Activated CD8-positive, alpha-beta memory T cell treated with anti-CD3 and anti-CD28 coated beads, Interleukin-2, amount 10 ng/mL, durations not matched to agents 7 days and 5 days (primary cell): Measurements from ENCODE around the gene CPVL. TPM values are rescaled to one million over a fixed set of nuclear protein-coding genes. Genes with fewer than 3 reads are reported as not detected.

ENCODE experiments used
- ATAC-seq: fragments of 150-1000 bp; cut with Tn5 transposase; one replicate; pipeline ENCODE4 v1.10.0; 2021; ENCODE audit warnings: moderate library complexity
- CTCF ChIA-PET: fragments of 350-600 bp; sonication (Branson Sonifier 250); formaldehyde crosslinking; loops from one replicate; lab custom pipeline; 2021; ENCODE audit warnings: antibody characterized with exemption; lab: Charles Lee
- DNase-seq: peaks from one replicate; pipeline ENCODE4 v3.0.0-alpha.2; 2020
- H3K27ac Mint-ChIP-seq: one replicate; pipeline ENCODE4 v1.8.0; 2021; ENCODE audit warnings: mild to moderate bottlenecking, mixed read lengths
- H3K27me3 Mint-ChIP-seq: one replicate; pipeline ENCODE4 v1.8.0; 2021; ENCODE audit warnings: mixed read lengths
- H3K36me3 Mint-ChIP-seq: one replicate; pipeline ENCODE4 v1.8.0; 2021; ENCODE audit warnings: mild to moderate bottlenecking, mixed read lengths
- H3K4me1 Mint-ChIP-seq: one replicate; pipeline ENCODE4 v1.8.0; 2021; ENCODE audit warnings: mixed read lengths
- H3K4me3 Mint-ChIP-seq: one replicate; pipeline ENCODE4 v1.8.0; 2021; ENCODE audit warnings: mild to moderate bottlenecking, moderate library complexity, mixed read lengths
- H3K9me3 Mint-ChIP-seq: one replicate; pipeline ENCODE4 v1.8.0; 2022; ENCODE audit warnings: low read depth, mixed read lengths
- total RNA-seq, 2 experiments: library from RNA; stranded (reverse); gene quantifications; one replicate each; pipeline ENCODE4 v1.2.3, GENCODE V29; 2021

CPVL gene
- 1 to 10 TPM in 1 of 2 experiments, under 1 TPM in 1; 0.33 to 1.8 TPM for total RNA-seq

- peaks cover 28% of the 10 kb centered on the region for H3K4me1 Mint-ChIP-seq
- CTCF ChIA-PET = interaction anchor here (1.0 kb wide), 1 partner anchor 43 kb away, joined by 3 read pairs; no protein-coding TSS in a partner anchor
- no peaks in the 10 kb centered on the region for H3K36me3 Mint-ChIP-seq
- DNase-seq = no peak
- H3K27me3 Mint-ChIP-seq = peaks cover 49% of the 10 kb centered on the region
- no peaks in the 10 kb centered on the region for H3K9me3 Mint-ChIP-seq
- no peak within 1 kb of the TSS for H3K27ac Mint-ChIP-seq
- peak within 1 kb of the TSS; percentile 63 for H3K4me3 Mint-ChIP-seq
- ATAC-seq = peak; percentile 23
These were observed at the start of gene CPVL for GRCh38 chr7:29146057-29146706. Gene CPVL, minus strand, starts transcription at chr7:29146537. Its CDS starts 25,476 bp downstream, at chr7:29121061.

- H3K9me3 Mint-ChIP-seq = no peaks in the 10 kb centered on the region
- peak; percentile 79 for ATAC-seq
- CTCF ChIA-PET = interaction anchor here (0.7 to 1.7 kb wide), 4 partner anchors 12 to 214 kb away, joined by 3 to 7 read pairs (median 4); no protein-coding TSS in a partner anchor
- H3K27ac Mint-ChIP-seq = peak within 1 kb of the TSS; percentile 80
- H3K4me3 Mint-ChIP-seq = peak within 1 kb of the TSS; percentile 89
- H3K4me1 Mint-ChIP-seq = peaks cover 27% of the 10 kb centered on the region
- H3K27me3 Mint-ChIP-seq = peaks cover 66% of the 10 kb centered on the region
- peaks cover 2% of the 10 kb centered on the region for H3K36me3 Mint-ChIP-seq
- peak; percentile 75 for DNase-seq
These were observed 48.5 kb upstream of the CPVL start, which contains the start of gene CHN2 for GRCh38 chr7:29194594-29195427. Gene CHN2, plus strand, starts transcription at chr7:29194775.

- Mint-ChIP-seq H3K4me3 (peak overlapping the region; percentile 89), H3K27me3 (peaks cover 70% of the 10 kb centered on the region), H3K9me3 (no peaks in the 10 kb centered on the region), H3K4me1 (peaks cover 27% of the 10 kb centered on the region), H3K27ac (no peak overlapping the region), H3K36me3 (peaks cover 2% of the 10 kb centered on the region)
- DNase-seq (no peak), ATAC-seq (no peak)
- CTCF ChIA-PET = no interaction called here
These were observed 47.9 kb upstream of the CPVL start for GRCh38 chr7:29194206-29194593.

GRCh38 chr7:29193316-29194205 is 47.2 kb upstream of the CPVL start:
- Mint-ChIP-seq H3K36me3 (peaks cover 2% of the 10 kb centered on the region), H3K4me1 (peaks cover 27% of the 10 kb centered on the region), H3K9me3 (no peaks in the 10 kb centered on the region), H3K27me3 (peaks cover 70% of the 10 kb centered on the region), H3K4me3 (peak overlapping the region; percentile 89), H3K27ac (no peak overlapping the region)
- ATAC-seq (no peak), DNase-seq (no peak)
- CTCF ChIA-PET = no interaction called here

GRCh38 chr7:29192811-29193210 is 46.5 kb upstream of the CPVL start:
- no peak overlapping the region for H3K4me3 Mint-ChIP-seq
- H3K27me3 Mint-ChIP-seq = peaks cover 66% of the 10 kb centered on the region
- CTCF ChIA-PET = no interaction called here
- peaks cover 2% of the 10 kb centered on the region for H3K36me3 Mint-ChIP-seq
- H3K27ac Mint-ChIP-seq = no peak overlapping the region
- ATAC-seq = no peak
- no peaks in the 10 kb centered on the region for H3K9me3 Mint-ChIP-seq
- no peak for DNase-seq
- peaks cover 25% of the 10 kb centered on the region for H3K4me1 Mint-ChIP-seq

GRCh38 chr7:29192323-29192722 is 46.0 kb upstream of the CPVL start:
- peaks cover 2% of the 10 kb centered on the region for H3K36me3 Mint-ChIP-seq
- peaks cover 62% of the 10 kb centered on the region for H3K27me3 Mint-ChIP-seq
- H3K4me1 Mint-ChIP-seq = peaks cover 20% of the 10 kb centered on the region
- CTCF ChIA-PET = interaction anchor here (0.8 to 6.0 kb wide), 3 partner anchors 143 to 220 kb away, joined by 3 to 90 read pairs (median 8); no protein-coding TSS in a partner anchor
- H3K9me3 Mint-ChIP-seq = no peaks in the 10 kb centered on the region
- H3K27ac Mint-ChIP-seq = no peak overlapping the region
- no peak overlapping the region for H3K4me3 Mint-ChIP-seq
- no peak for DNase-seq
- ATAC-seq = no peak

- H3K9me3 Mint-ChIP-seq = no peaks in the 10 kb centered on the region
- peaks cover 53% of the 10 kb centered on the region for H3K27me3 Mint-ChIP-seq
- ATAC-seq (no peak), DNase-seq (no peak)
- no peak overlapping the region for H3K4me3 Mint-ChIP-seq
- CTCF ChIA-PET = interaction anchor here (0.7 to 6.0 kb wide), 35 partner anchors 8 to 295 kb away, joined by 3 to 90 read pairs (median 4); no protein-coding TSS in a partner anchor
- H3K4me1 Mint-ChIP-seq = peaks cover 3% of the 10 kb centered on the region
- H3K36me3 Mint-ChIP-seq = peaks cover 2% of the 10 kb centered on the region
- no peak overlapping the region for H3K27ac Mint-ChIP-seq
These were observed 44.2 kb upstream of the CPVL start for GRCh38 chr7:29190349-29191045.

- ATAC-seq = peak; percentile 74
- H3K4me1 Mint-ChIP-seq = no peaks in the 10 kb centered on the region
- peak; percentile 69 for DNase-seq
- no peak overlapping the region for H3K4me3 Mint-ChIP-seq
- peaks cover 47% of the 10 kb centered on the region for H3K27me3 Mint-ChIP-seq
- H3K9me3 Mint-ChIP-seq = no peaks in the 10 kb centered on the region
- no peak overlapping the region for H3K27ac Mint-ChIP-seq
- H3K36me3 Mint-ChIP-seq = no peaks in the 10 kb centered on the region
- CTCF ChIA-PET = interaction anchor here (0.6 to 6.0 kb wide), 47 partner anchors 8 to 268 kb away, joined by 3 to 90 read pairs (median 4); partner anchors contain the start of gene CPVL
These were observed 43.4 kb upstream of the CPVL start for GRCh38 chr7:29189743-29190201.

GRCh38 chr7:29185613-29186012 is 39.3 kb upstream of the CPVL start:
- ATAC-seq (no peak), DNase-seq (no peak)
- Mint-ChIP-seq H3K4me1 (no peaks in the 10 kb centered on the region), H3K27ac (no peak overlapping the region), H3K27me3 (peaks cover 24% of the 10 kb centered on the region), H3K9me3 (no peaks in the 10 kb centered on the region), H3K4me3 (no peak overlapping the region), H3K36me3 (no peaks in the 10 kb centered on the region)
- CTCF ChIA-PET = interaction anchor here (1.5 kb wide), 1 partner anchor 79 kb away, joined by 3 read pairs; no protein-coding TSS in a partner anchor

- Mint-ChIP-seq H3K27ac (no peak overlapping the region), H3K36me3 (no peaks in the 10 kb centered on the region), H3K4me1 (no peaks in the 10 kb centered on the region), H3K4me3 (no peak overlapping the region), H3K27me3 (peaks cover 15% of the 10 kb centered on the region), H3K9me3 (no peaks in the 10 kb centered on the region)
- ATAC-seq (no peak), DNase-seq (no peak)
- CTCF ChIA-PET = no interaction called here
These were observed 38.3 kb upstream of the CPVL start for GRCh38 chr7:29184599-29184998.

- peaks cover 19% of the 10 kb centered on the region for H3K27me3 Mint-ChIP-seq
These were observed 32.8 kb upstream of the CPVL start for GRCh38 chr7:29179115-29179514.

More at GRCh38 chr7:29179115-29179514, 32.8 kb upstream of the CPVL start:
- no peak overlapping the region for H3K4me3 Mint-ChIP-seq
- CTCF ChIA-PET = interaction anchor here (3.2 kb wide), 1 partner anchor 11 kb away, joined by 17 read pairs; no protein-coding TSS in a partner anchor
- H3K36me3 Mint-ChIP-seq = no peaks in the 10 kb centered on the region
- DNase-seq = no peak
- H3K27ac Mint-ChIP-seq = no peak overlapping the region
- no peak for ATAC-seq
- no peaks in the 10 kb centered on the region for H3K9me3 Mint-ChIP-seq
- peaks cover 10% of the 10 kb centered on the region for H3K4me1 Mint-ChIP-seq
